ENCODE results near the gene NEAT1. TPM values are rescaled to one million over a fixed set of nuclear protein-coding genes. Genes with fewer than 3 reads are reported as not detected.
A peak's percentile ranks its signal among the peaks of the same experiment; 100 is the strongest.

Gene NEAT1
- total RNA-seq, 2 experiments from 2014 or later = 593 to 683 TPM

DNA sequence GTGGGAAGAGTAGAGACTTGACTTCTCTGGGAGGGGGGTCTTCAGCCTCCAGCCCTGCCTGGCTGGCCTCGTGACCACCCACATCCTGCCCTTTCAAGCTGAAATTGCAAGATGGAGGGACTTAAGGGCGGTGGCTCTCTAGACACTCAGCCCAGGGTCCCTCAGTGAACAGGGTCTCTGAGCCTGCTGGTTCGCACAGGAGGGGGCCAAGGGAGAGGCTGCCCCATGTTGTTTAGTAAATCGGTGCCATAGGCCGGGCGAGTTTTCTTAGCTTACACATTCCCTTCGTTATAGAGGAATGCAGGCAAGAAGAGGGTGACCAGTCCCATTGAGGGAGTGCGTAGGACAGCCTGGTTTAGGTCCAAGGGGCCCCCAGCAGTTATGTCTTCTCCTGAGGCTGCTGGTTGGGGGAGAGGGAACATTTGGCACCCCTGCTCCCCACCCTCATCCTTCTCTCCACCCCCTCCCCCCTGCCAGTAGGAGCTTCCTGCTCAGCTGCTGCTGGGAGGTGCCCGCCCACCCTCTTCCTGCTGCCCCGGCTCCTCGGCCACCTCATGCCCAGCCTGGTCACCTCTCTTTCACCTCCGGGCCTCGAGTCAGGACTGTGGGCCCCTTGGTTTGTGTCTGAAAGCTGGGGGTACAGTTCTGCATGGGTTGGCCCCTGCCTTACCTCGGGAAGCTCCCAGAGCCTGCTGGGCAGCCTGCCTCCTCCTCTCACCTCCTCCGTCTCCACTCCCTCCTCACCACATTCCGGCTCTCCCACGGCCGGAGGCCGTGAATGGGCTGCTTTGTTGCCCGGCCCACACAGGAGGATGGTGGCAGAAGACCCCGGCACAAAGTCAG is 32.3 kb upstream of the NEAT1 start:
- Mint-ChIP-seq H3K27ac (no peak overlapping the region), H3K27me3 (no peaks in the 10 kb centered on the region), H3K9me3 (no peaks in the 10 kb centered on the region), H3K4me1 (ENCODE audit: low read depth) (peaks cover 48% of the 10 kb centered on the region), H3K4me3 (no peak overlapping the region), H3K36me3 (peaks cover 20% of the 10 kb centered on the region)
- POLR2A ChIA-PET = interaction anchor here (0.9 kb wide), 1 partner anchor 31 kb away, joined by 3 read pairs; no protein-coding TSS in a partner anchor
- no peak for DNase-seq
- intact Hi-C loops (cut with micrococcal nuclease) = no loop called here
- CTCF ChIA-PET = interaction anchor here (0.9 to 1.0 kb wide), 2 partner anchors 24 to 120 kb away, joined by 3 read pairs; no protein-coding TSS in a partner anchor

DNA sequence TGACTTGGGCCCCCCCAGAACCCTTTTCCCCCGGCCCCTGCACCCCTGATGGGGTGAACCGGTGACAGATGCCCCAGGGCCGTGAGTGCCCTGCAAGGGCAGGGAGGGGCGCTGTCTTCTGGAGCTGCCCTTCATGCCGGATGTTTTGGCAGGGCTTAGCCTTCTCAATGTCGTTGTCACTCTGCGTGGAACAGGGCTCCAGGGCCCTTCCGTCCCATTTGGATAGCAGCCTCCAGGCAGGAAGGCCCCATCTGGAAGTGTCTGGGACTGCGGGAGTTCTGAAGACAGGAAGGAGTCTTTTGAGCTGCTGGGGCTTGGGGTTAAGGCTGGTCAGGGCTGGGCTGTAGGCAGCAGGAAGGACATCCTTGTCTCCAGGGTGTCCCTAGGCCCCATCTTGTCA is 31.6 kb upstream of the NEAT1 start:
- CTCF ChIA-PET = interaction anchor here (0.9 to 1.3 kb wide), 2 partner anchors 119 to 120 kb away, joined by 3 read pairs; no protein-coding TSS in a partner anchor
- POLR2A ChIA-PET = interaction anchor here (0.9 kb wide), 1 partner anchor 30 kb away, joined by 3 read pairs; no protein-coding TSS in a partner anchor
- peaks cover 20% of the 10 kb centered on the region for H3K36me3 Mint-ChIP-seq
- H3K9me3 Mint-ChIP-seq = no peaks in the 10 kb centered on the region
- no peak overlapping the region for H3K4me3 Mint-ChIP-seq
- H3K27ac Mint-ChIP-seq = peak overlapping the region; percentile 43
- H3K4me1 Mint-ChIP-seq (ENCODE audit: low read depth) = peaks cover 43% of the 10 kb centered on the region
- DNase-seq = no peak
- H3K27me3 Mint-ChIP-seq = no peaks in the 10 kb centered on the region
- intact Hi-C loops (cut with micrococcal nuclease) = no loop called here

DNA sequence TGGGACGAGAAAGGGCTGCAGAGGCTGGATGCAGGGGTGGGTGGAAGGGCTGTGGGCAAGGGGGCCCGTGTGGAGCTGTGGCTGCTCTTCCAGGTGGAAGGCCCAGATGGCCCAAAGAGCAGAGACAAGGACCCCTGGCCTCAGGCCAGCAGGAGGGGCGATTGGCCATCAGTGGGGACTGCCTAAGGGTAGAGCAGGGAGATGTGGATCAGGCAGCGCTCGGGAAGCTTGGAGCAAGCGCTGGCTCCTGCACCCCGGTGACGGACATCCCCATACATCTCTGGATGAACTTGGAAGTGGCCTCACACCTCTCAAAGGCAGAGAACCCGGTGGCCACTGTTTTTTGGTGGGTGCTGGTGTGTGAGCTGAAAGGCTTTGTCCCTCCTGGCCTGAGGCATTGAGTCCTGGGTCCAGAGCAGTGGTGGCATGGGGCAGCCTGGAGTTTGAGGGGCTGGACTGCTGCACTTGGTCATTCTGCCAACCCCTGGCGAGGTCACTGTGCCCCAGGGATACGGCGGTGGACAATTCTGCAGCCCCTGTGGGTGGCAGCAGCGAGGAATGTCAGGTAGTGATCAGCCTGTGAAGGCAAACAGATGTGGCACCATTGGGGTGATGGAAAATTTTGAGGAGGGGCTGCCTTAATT is 30.3 kb upstream of the NEAT1 start:
- Mint-ChIP-seq H3K4me1 (ENCODE audit: low read depth) (peaks cover 36% of the 10 kb centered on the region), H3K27ac (no peak overlapping the region), H3K4me3 (no peak overlapping the region), H3K36me3 (peaks cover 22% of the 10 kb centered on the region), H3K9me3 (no peaks in the 10 kb centered on the region), H3K27me3 (no peaks in the 10 kb centered on the region)
- POLR2A ChIA-PET = no interaction called here
- CTCF ChIA-PET = interaction anchor here (1.3 kb wide), 1 partner anchor 118 kb away, joined by 3 read pairs; no protein-coding TSS in a partner anchor
- no peak for DNase-seq
- intact Hi-C loops (cut with micrococcal nuclease) = no loop called here

DNA sequence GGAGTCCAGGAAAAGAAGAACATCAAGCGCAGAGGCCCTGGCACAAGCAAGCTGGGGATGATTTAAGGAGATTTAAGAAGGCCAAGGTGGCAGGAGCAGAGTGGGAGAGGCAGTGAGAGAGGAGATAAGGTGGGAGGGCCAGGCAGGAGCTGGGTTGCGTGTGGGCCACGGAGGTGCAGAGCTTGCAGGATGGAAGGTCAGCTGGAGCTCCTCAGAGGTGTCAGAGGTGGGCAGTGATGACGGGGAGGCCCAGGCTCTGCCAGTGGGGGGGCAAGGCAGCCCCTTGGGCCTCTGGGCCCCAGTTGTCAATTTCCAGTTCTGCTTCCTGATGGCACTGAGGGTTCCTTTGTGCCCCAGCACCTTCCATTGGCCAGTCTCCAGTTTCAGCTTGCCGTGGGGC is 29.7 kb upstream of the NEAT1 start:
- Mint-ChIP-seq H3K4me3 (no peak overlapping the region), H3K27me3 (no peaks in the 10 kb centered on the region), H3K27ac (no peak overlapping the region), H3K4me1 (ENCODE audit: low read depth) (peaks cover 34% of the 10 kb centered on the region), H3K9me3 (no peaks in the 10 kb centered on the region), H3K36me3 (peaks cover 23% of the 10 kb centered on the region)
- no peak for DNase-seq
- intact Hi-C loops (cut with micrococcal nuclease) = no loop called here
- ChIA-PET POLR2A (no interaction called here), CTCF (interaction anchor here (1.5 kb wide), 1 partner anchor 63 kb away, joined by 3 read pairs; no protein-coding TSS in a partner anchor)

DNA sequence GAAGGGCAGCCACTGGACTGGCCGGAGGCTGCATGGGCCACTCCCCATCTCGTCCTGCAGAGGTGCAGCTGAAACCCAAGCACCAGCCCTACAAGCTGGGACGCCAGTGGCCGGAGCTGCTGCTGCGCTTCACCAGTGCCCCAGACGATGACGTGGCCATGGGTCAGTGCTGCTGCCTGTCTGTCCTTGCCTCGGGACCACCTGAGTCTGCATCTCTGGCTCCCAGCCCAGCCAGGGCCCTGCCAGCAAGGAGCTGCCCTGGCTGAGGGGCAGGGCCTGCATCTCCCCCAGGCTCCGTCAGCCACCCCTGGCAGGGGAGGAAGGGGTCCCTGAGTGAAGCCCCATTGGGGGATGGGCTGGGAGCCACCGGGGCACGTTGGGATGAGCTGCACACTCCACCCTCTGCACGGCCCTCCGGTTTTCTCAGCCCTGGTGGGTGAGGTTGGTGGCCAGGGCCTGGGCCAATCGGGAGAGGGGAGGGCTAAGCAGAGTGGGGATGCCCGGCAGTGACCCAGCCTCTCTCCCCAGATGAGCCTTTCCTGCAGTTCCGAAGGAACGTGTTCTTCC is 29.0 kb upstream of the NEAT1 start:
- CTCF ChIA-PET = interaction anchor here (1.5 kb wide), 1 partner anchor 64 kb away, joined by 3 read pairs; no protein-coding TSS in a partner anchor
- H3K27me3 Mint-ChIP-seq = no peaks in the 10 kb centered on the region
- H3K4me1 Mint-ChIP-seq (ENCODE audit: low read depth) = peaks cover 27% of the 10 kb centered on the region
- H3K4me3 Mint-ChIP-seq = no peak overlapping the region
- DNase-seq = no peak
- POLR2A ChIA-PET = no interaction called here
- H3K36me3 Mint-ChIP-seq = peaks cover 24% of the 10 kb centered on the region
- no peak overlapping the region for H3K27ac Mint-ChIP-seq
- intact Hi-C loops (cut with micrococcal nuclease) = no loop called here
- H3K9me3 Mint-ChIP-seq = no peaks in the 10 kb centered on the region

DNA sequence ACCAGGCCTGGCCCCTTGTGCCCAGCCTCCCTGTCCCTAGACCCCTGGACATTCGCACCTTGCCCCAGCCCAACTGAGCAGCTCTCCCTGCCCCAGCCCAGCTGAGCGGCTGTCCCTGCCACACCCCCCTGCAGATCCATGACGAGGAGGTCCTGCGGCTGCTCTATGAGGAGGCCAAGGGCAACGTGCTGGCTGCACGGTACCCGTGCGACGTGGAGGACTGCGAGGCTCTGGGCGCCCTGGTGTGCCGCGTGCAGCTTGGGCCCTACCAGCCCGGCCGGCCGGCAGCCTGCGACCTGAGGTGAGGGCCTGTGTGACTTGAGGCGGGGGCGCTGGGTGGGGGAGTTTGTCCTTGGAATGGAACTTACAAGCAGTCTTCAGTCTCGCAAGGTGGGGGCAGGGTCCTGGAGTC is 28.5 kb upstream of the NEAT1 start:
- Mint-ChIP-seq H3K4me1 (ENCODE audit: low read depth) (peaks cover 21% of the 10 kb centered on the region), H3K36me3 (peaks cover 22% of the 10 kb centered on the region), H3K27ac (no peak overlapping the region), H3K9me3 (no peaks in the 10 kb centered on the region), H3K4me3 (no peak overlapping the region), H3K27me3 (no peaks in the 10 kb centered on the region)
- CTCF ChIA-PET = interaction anchor here (1.5 kb wide), 1 partner anchor 64 kb away, joined by 3 read pairs; no protein-coding TSS in a partner anchor
- intact Hi-C loops (cut with micrococcal nuclease) = no loop called here
- POLR2A ChIA-PET = no interaction called here
- no peak for DNase-seq

DNA sequence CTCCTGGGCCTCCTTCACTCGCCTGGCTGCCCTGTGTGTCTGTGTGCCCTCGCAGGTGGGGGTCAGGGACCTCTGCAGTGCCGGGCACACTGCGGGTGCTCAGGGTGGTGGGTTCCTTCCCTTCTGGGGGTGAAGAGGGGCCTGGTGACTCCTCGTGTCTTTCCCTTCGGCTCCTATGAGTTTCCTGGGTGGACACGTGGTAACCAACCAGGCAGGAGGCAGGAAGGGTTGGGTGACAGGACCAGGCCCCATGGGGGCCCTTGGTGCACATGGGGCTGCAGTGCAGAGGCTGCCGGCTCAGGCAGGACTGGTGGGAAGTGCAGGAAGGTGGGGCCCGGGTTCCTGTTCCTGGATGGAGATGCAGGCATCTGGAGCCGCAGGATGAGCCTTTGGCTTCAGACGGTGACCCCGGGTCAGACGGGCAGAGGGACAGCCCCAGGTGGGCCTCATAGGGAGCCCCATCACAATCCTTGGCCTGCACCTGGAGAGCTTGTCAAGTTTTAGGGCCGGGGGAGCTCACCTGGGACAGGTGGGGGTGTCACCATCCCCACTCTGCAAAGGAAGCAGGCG is 26.6 kb upstream of the NEAT1 start:
- POLR2A ChIA-PET = no interaction called here
- H3K27ac Mint-ChIP-seq = no peak overlapping the region
- CTCF ChIA-PET = no interaction called here
- no peak overlapping the region for H3K4me3 Mint-ChIP-seq
- intact Hi-C loops (cut with micrococcal nuclease) = no loop called here
- no peaks in the 10 kb centered on the region for H3K9me3 Mint-ChIP-seq
- no peak for DNase-seq
- peaks cover 27% of the 10 kb centered on the region for H3K36me3 Mint-ChIP-seq
- H3K27me3 Mint-ChIP-seq = no peaks in the 10 kb centered on the region
- H3K4me1 Mint-ChIP-seq (ENCODE audit: low read depth) = peaks cover 2% of the 10 kb centered on the region

DNA sequence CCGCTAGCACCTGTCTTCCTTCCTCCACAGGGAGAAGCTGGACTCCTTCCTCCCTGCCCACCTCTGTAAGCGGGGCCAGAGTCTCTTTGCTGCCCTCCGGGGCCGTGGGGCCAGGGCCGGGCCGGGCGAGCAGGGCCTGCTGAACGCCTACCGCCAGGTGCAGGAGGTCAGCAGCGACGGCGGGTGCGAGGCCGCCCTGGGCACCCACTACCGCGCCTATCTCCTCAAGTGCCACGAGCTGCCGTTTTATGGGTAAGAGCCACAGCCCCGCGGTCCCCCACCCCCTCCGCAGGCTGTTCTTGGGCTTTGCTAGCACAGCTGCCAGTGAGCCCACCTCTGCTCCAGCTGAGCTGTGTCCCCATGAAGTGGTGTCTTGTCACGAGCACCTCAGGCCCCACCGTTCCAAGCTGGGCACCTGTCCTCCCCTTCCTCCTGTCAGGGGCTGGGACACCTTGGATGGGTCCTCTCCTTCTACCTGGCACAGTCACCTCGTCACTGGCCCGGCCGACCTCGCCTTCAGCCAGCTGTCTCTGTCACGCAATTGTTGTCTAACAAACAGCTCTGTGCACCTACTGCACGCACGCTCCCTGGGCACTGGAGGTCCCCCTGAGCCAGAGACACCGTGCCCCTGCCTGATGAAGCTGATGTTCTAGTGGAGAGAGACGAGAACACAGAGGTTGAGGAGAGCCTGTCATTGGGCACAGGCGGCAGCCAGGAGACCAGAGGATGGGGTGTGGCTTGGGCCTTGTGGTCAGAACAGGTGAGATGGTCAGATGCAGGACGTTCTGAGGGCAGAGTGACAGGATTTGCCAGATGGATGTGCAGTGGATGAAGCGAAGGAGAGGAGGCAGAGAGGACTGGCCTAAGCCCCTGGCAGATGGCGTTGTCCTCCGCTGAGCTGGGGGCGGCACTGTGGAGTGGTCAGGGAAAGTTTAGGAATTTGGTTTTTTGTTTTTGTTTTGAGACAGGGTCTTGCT is 25.5 kb upstream of the NEAT1 start:
- DNase-seq = no peak
- H3K27me3 Mint-ChIP-seq = no peaks in the 10 kb centered on the region
- no peaks in the 10 kb centered on the region for H3K9me3 Mint-ChIP-seq
- POLR2A ChIA-PET = no interaction called here
- no peak overlapping the region for H3K4me3 Mint-ChIP-seq
- intact Hi-C loops (cut with micrococcal nuclease) = no loop called here
- H3K27ac Mint-ChIP-seq = no peak overlapping the region
- H3K4me1 Mint-ChIP-seq (ENCODE audit: low read depth) = no peaks in the 10 kb centered on the region
- peaks cover 26% of the 10 kb centered on the region for H3K36me3 Mint-ChIP-seq
- CTCF ChIA-PET = no interaction called here

DNA sequence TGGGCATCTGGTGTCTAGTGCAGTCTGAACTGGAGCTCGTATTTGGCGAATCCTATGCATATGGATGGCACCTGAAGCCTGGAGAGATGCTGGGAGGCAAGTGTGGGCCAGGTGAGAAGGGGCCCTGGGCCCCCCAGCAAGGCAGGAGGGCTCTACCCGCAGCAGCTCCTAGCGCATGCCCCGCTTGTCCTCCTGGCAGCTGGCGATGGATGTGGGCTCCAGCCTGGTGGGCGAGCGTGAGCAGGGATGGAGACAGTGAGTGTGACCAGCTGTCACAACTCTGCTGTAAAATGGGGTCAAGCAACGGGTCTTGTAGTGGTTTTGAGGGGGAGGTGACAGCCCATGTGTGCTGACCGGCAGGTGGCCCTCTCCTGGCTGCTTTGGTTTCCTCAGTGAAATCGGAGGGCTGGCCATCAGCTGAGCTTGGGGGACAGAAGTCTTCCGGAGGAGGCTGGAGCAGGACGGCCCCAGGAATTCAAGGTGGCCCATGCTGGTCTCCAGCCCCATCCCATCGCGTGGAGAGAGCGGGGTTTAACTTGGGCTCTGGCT is 24.2 kb upstream of the NEAT1 start:
- Mint-ChIP-seq H3K27ac (no peak overlapping the region), H3K36me3 (peaks cover 25% of the 10 kb centered on the region), H3K9me3 (no peaks in the 10 kb centered on the region), H3K4me1 (ENCODE audit: low read depth) (no peaks in the 10 kb centered on the region), H3K4me3 (no peak overlapping the region), H3K27me3 (no peaks in the 10 kb centered on the region)
- ChIA-PET POLR2A (no interaction called here), CTCF (interaction anchor here (0.9 kb wide), 1 partner anchor 18 kb away, joined by 3 read pairs; no protein-coding TSS in a partner anchor)
- intact Hi-C loops (cut with micrococcal nuclease) = no loop called here
- DNase-seq = no peak

DNA sequence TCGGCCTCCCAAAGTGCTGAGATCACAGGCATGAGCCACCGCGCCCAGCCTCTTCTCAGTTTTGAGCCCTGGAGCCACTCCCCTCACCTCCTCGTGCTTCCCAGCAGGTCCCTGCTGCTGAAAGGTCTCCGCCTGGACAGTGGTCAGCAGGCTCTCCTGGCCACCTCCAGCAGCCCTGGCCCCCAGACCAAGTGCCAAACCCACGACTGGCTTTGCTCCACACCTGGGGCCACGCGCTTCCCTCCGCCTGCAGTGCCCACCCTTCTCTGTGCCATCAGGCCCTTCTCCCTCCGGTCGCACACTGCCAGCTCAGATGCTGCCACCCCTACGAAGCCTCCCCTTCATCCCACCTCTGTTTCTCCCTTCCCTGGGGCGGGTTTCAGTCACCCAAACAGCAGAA is 23.3 kb upstream of the NEAT1 start:
- H3K36me3 Mint-ChIP-seq = peaks cover 25% of the 10 kb centered on the region
- H3K4me3 Mint-ChIP-seq = no peak overlapping the region
- H3K27ac Mint-ChIP-seq = no peak overlapping the region
- ChIA-PET CTCF (interaction anchor here (0.7 kb wide), 1 partner anchor 24 kb away, joined by 5 read pairs; no protein-coding TSS in a partner anchor), POLR2A (no interaction called here)
- no peaks in the 10 kb centered on the region for H3K9me3 Mint-ChIP-seq
- DNase-seq = no peak
- H3K4me1 Mint-ChIP-seq (ENCODE audit: low read depth) = no peaks in the 10 kb centered on the region
- intact Hi-C loops (cut with micrococcal nuclease) = no loop called here
- no peaks in the 10 kb centered on the region for H3K27me3 Mint-ChIP-seq

DNA sequence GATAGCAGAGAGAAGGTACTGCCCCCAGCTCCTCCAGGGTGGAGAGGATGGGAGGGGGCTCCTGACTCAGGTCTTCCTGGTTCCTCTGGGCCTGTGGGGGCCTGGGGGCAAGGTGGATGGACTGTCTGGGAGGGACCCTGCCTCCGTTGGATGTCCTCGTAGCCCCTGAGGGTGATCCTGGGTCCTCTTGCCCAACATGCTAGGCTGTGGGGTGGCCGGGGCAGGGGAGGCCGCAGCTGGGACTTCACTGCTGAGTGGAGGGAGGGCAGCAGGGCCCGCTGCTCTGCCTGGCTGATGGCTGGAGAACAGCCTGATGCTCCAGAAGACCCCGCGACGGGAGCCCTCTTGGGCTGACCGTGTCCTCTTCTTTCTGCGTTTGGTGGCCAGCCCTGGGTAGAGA is 22.8 kb upstream of the NEAT1 start:
- Mint-ChIP-seq H3K27ac (no peak overlapping the region), H3K27me3 (no peaks in the 10 kb centered on the region), H3K4me1 (ENCODE audit: low read depth) (no peaks in the 10 kb centered on the region), H3K36me3 (peaks cover 25% of the 10 kb centered on the region), H3K4me3 (no peak overlapping the region), H3K9me3 (no peaks in the 10 kb centered on the region)
- DNase-seq = no peak
- ChIA-PET CTCF (no interaction called here), POLR2A (no interaction called here)
- intact Hi-C loops (cut with micrococcal nuclease) = no loop called here
